Measurements from ENCODE around the gene HIP1R.

DNA sequence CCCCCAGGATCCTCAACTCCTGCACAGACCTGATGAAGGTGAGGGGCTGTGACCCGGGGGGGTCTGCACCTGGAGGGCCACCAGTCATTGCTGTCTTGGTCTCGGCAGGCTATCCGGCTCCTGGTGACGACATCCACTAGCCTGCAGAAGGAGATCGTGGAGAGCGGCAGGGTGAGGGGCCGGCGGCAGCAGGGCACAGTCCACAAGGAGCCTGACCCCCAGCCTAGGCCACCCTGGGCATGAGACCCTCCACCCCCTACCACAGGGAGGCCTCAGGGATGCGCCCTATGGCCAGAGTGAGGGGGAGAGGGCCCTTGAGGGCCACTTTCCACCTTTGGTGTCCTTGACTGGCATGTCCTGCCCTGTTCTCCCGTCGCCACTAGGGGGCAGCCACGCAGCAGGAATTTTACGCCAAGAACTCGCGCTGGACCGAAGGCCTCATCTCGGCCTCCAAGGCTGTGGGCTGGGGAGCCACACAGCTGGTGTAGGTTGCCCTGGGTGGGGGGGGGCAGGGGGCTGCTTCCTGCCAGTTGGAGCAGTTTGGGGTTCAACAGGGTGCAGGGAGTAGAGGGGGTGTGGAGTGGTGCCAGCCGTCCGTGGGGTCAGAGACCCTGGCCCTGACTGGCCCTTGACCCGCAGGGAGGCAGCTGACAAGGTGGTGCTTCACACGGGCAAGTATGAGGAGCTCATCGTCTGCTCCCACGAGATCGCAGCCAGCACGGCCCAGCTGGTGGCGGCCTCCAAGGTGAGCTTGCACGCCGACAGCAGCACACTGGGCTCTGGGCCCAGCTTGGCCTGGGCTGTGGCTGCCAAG, 25.0 kb downstream of the HIP1R start:
- TF ChIP-seq, protein P1, sequence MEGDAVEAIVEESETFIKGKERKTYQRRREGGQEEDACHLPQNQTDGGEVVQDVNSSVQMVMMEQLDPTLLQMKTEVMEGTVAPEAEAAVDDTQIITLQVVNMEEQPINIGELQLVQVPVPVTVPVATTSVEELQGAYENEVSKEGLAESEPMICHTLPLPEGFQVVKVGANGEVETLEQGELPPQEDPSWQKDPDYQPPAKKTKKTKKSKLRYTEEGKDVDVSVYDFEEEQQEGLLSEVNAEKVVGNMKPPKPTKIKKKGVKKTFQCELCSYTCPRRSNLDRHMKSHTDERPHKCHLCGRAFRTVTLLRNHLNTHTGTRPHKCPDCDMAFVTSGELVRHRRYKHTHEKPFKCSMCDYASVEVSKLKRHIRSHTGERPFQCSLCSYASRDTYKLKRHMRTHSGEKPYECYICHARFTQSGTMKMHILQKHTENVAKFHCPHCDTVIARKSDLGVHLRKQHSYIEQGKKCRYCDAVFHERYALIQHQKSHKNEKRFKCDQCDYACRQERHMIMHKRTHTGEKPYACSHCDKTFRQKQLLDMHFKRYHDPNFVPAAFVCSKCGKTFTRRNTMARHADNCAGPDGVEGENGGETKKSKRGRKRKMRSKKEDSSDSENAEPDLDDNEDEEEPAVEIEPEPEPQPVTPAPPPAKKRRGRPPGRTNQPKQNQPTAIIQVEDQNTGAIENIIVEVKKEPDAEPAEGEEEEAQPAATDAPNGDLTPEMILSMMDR (IDR thresholded peaks at IDR 0.05; ENCODE audit: low read depth, low read length, poor library complexity, severe bottlenecking) = peak; percentile 94
- no peak for TF ChIP-seq EZH2phosphoT487 (IDR thresholded peaks at IDR 0.05; ENCODE audit: borderline replicate concordance, low read length)

Measured in DOHH2 (cell line).